HG02678 (cell line): Measurements from ENCODE around the gene TBC1D22A.

Experiments used
- ATAC-seq: cut with Tn5 transposase; IDR thresholded peaks from one replicate; pipeline ENCODE4 v1.9.1; 2021; ENCODE audit warnings: mild to moderate bottlenecking, moderate library complexity; ENCODE audit not compliant: unreplicated experiment

The TBC1D22A gene

GRCh38 chr22:47201186-47201995, 438.9 kb downstream of the TBC1D22A start:
- ATAC-seq, result no peak

- ATAC-seq, result no peak
Observed at GRCh38 chr22:47201996-47202818, 439.8 kb downstream of the TBC1D22A start.

- ATAC-seq, result no peak
Observed at GRCh38 chr22:47202819-47203553, 440.5 kb downstream of the TBC1D22A start.

GRCh38 chr22:47203554-47203991, 441.1 kb downstream of the TBC1D22A start:
- ATAC-seq, result no peak

- no peak for ATAC-seq
Observed at GRCh38 chr22:47204002-47204979, 441.8 kb downstream of the TBC1D22A start.

GRCh38 chr22:47205081-47205491, 442.6 kb downstream of the TBC1D22A start:
- ATAC-seq, result no peak

- no peak for ATAC-seq
Observed at GRCh38 chr22:47205554-47205953, 443.1 kb downstream of the TBC1D22A start.

- no peak for ATAC-seq
Observed at GRCh38 chr22:47206164-47206563, 443.7 kb downstream of the TBC1D22A start.

GRCh38 chr22:47206666-47207218, 444.3 kb downstream of the TBC1D22A start:
- ATAC-seq, result no peak

GRCh38 chr22:47207387-47207786, 444.9 kb downstream of the TBC1D22A start:
- ATAC-seq, result no peak

GRCh38 chr22:47207846-47208554, 445.6 kb downstream of the TBC1D22A start:
- ATAC-seq, result no peak

- ATAC-seq, result no peak
Observed at GRCh38 chr22:47208630-47209029, 446.2 kb downstream of the TBC1D22A start.

- no peak for ATAC-seq
Observed at GRCh38 chr22:47209040-47209514, 446.6 kb downstream of the TBC1D22A start.

- ATAC-seq, result no peak
Observed at GRCh38 chr22:47209547-47210023, 447.1 kb downstream of the TBC1D22A start.

- ATAC-seq, result no peak
Observed at GRCh38 chr22:47210112-47210657, 447.7 kb downstream of the TBC1D22A start.

- no peak for ATAC-seq
Observed at GRCh38 chr22:47210686-47211085, 448.2 kb downstream of the TBC1D22A start.

GRCh38 chr22:47213571-47214230, 451.3 kb downstream of the TBC1D22A start:
- no peak for ATAC-seq

GRCh38 chr22:47215851-47216250, 453.4 kb downstream of the TBC1D22A start:
- ATAC-seq, result no peak
